ENCODE results near the gene FRG2.
"Not testable (repeated sequence)": the region's sequence is repeated elsewhere in the genome, so short reads cannot be mapped to it uniquely, and the experiment has no call there.

Gene FRG2

GRCh38 chr4:190027156-190027555, at the start of gene FRG2:
TSS of gene FRG2 (minus strand) at chr4:190027256. CDS start at chr4:190027204, 52 bp downstream.
- H3K36me3 Mint-ChIP-seq (ENCODE audit: low read depth); H3K4me1 Mint-ChIP-seq (ENCODE audit: low read depth); H3K9me3 Mint-ChIP-seq; H3K4me3 Mint-ChIP-seq; intact Hi-C loops (cut with micrococcal nuclease); H3K27ac Mint-ChIP-seq: not testable (repeated sequence)
- H3K27me3 Mint-ChIP-seq: peaks cover 13% of the 10 kb centered on the region

GRCh38 chr4:190068351-190068750, 41.3 kb upstream of the FRG2 start:
- H3K4me3 Mint-ChIP-seq; H3K9me3 Mint-ChIP-seq; H3K4me1 Mint-ChIP-seq (ENCODE audit: low read depth); intact Hi-C loops (cut with micrococcal nuclease); H3K36me3 Mint-ChIP-seq (ENCODE audit: low read depth); H3K27ac Mint-ChIP-seq; H3K27me3 Mint-ChIP-seq: not testable (repeated sequence)

- H3K9me3 Mint-ChIP-seq; H3K27me3 Mint-ChIP-seq; H3K27ac Mint-ChIP-seq; H3K4me3 Mint-ChIP-seq; H3K4me1 Mint-ChIP-seq (ENCODE audit: low read depth); intact Hi-C loops (cut with micrococcal nuclease); H3K36me3 Mint-ChIP-seq (ENCODE audit: low read depth): not testable (repeated sequence)
Measured at GRCh38 chr4:190064805-190065204, 37.7 kb upstream of the FRG2 start.

- H3K4me1 Mint-ChIP-seq (ENCODE audit: low read depth); H3K36me3 Mint-ChIP-seq (ENCODE audit: low read depth); intact Hi-C loops (cut with micrococcal nuclease); H3K27me3 Mint-ChIP-seq; H3K9me3 Mint-ChIP-seq; H3K27ac Mint-ChIP-seq; H3K4me3 Mint-ChIP-seq: not testable (repeated sequence)
Measured at GRCh38 chr4:190064342-190064741, 37.3 kb upstream of the FRG2 start, which contains the start of gene DBET. TSS of gene DBET (plus strand) at chr4:190064502.

- H3K9me3 Mint-ChIP-seq; H3K4me3 Mint-ChIP-seq; intact Hi-C loops (cut with micrococcal nuclease); H3K4me1 Mint-ChIP-seq (ENCODE audit: low read depth); H3K27ac Mint-ChIP-seq; H3K36me3 Mint-ChIP-seq (ENCODE audit: low read depth); H3K27me3 Mint-ChIP-seq: not testable (repeated sequence)
Measured at GRCh38 chr4:190058997-190059396, 31.9 kb upstream of the FRG2 start.

GRCh38 chr4:190049378-190050239, 22.6 kb upstream of the FRG2 start:
- H3K9me3 Mint-ChIP-seq; H3K27me3 Mint-ChIP-seq; H3K27ac Mint-ChIP-seq; H3K4me3 Mint-ChIP-seq; H3K36me3 Mint-ChIP-seq (ENCODE audit: low read depth); intact Hi-C loops (cut with micrococcal nuclease); H3K4me1 Mint-ChIP-seq (ENCODE audit: low read depth): not testable (repeated sequence)

GRCh38 chr4:190047627-190048026, 20.6 kb upstream of the FRG2 start:
- H3K36me3 Mint-ChIP-seq (ENCODE audit: low read depth); H3K4me3 Mint-ChIP-seq; H3K9me3 Mint-ChIP-seq; H3K27ac Mint-ChIP-seq; H3K4me1 Mint-ChIP-seq (ENCODE audit: low read depth); H3K27me3 Mint-ChIP-seq; intact Hi-C loops (cut with micrococcal nuclease): not testable (repeated sequence)

- H3K36me3 Mint-ChIP-seq (ENCODE audit: low read depth); H3K9me3 Mint-ChIP-seq; intact Hi-C loops (cut with micrococcal nuclease); H3K4me1 Mint-ChIP-seq (ENCODE audit: low read depth); H3K4me3 Mint-ChIP-seq; H3K27ac Mint-ChIP-seq: not testable (repeated sequence)
- peaks cover 23% of the 10 kb centered on the region for H3K27me3 Mint-ChIP-seq
Measured at GRCh38 chr4:190040873-190041272, 13.8 kb upstream of the FRG2 start.

- Mint-ChIP-seq H3K27me3 (peaks cover 30% of the 10 kb centered on the region), H3K4me3 (peak overlapping the region; percentile 17)
- intact Hi-C loops (cut with micrococcal nuclease); H3K36me3 Mint-ChIP-seq (ENCODE audit: low read depth); H3K27ac Mint-ChIP-seq; H3K9me3 Mint-ChIP-seq; H3K4me1 Mint-ChIP-seq (ENCODE audit: low read depth): not testable (repeated sequence)
Measured at GRCh38 chr4:190037704-190038388, 10.8 kb upstream of the FRG2 start.

- peaks cover 11% of the 10 kb centered on the region for H3K27me3 Mint-ChIP-seq
- H3K4me3 Mint-ChIP-seq; H3K4me1 Mint-ChIP-seq (ENCODE audit: low read depth); H3K9me3 Mint-ChIP-seq; H3K27ac Mint-ChIP-seq; intact Hi-C loops (cut with micrococcal nuclease); H3K36me3 Mint-ChIP-seq (ENCODE audit: low read depth): not testable (repeated sequence)
Measured at GRCh38 chr4:190031264-190031663, 4.2 kb upstream of the FRG2 start.

GRCh38 chr4:190022614-190023281, 4.3 kb downstream of the FRG2 start:
- Mint-ChIP-seq H3K27me3 (peaks cover 50% of the 10 kb centered on the region), H3K4me3 (peak overlapping the region; percentile 53)
- H3K9me3 Mint-ChIP-seq; H3K27ac Mint-ChIP-seq; H3K36me3 Mint-ChIP-seq (ENCODE audit: low read depth); intact Hi-C loops (cut with micrococcal nuclease); H3K4me1 Mint-ChIP-seq (ENCODE audit: low read depth): not testable (repeated sequence)

- H3K27ac Mint-ChIP-seq; H3K9me3 Mint-ChIP-seq; H3K36me3 Mint-ChIP-seq (ENCODE audit: low read depth); H3K4me1 Mint-ChIP-seq (ENCODE audit: low read depth); H3K4me3 Mint-ChIP-seq; intact Hi-C loops (cut with micrococcal nuclease): not testable (repeated sequence)
- peaks cover 56% of the 10 kb centered on the region for H3K27me3 Mint-ChIP-seq
Measured at GRCh38 chr4:190021973-190022372, 5.1 kb downstream of the FRG2 start.

GRCh38 chr4:190020790-190021717, 6.0 kb downstream of the FRG2 start:
- intact Hi-C loops (cut with micrococcal nuclease): no loop called here
- Mint-ChIP-seq H3K4me1 (ENCODE audit: low read depth) (no peaks in the 10 kb centered on the region), H3K27me3 (peaks cover 65% of the 10 kb centered on the region), H3K27ac (no peak overlapping the region), H3K36me3 (ENCODE audit: low read depth) (no peaks in the 10 kb centered on the region), H3K9me3 (no peaks in the 10 kb centered on the region), H3K4me3 (no peak overlapping the region)

Data from dendritic cell treated with granulocyte-macrophage colony-stimulating factor and Interleukin-4, amounts not matched to agents 40 ng/mL and 50 ng/mL, for 4 days (primary cell).